ENCODE results near the gene DNAI1. TPM values are rescaled to one million over a fixed set of nuclear protein-coding genes. Genes with fewer than 3 reads are reported as not detected.
"Not testable (repeated sequence)": the region's sequence is repeated elsewhere in the genome, so short reads cannot be mapped to it uniquely, and the experiment has no call there.

Gene DNAI1
- polyA plus RNA-seq, 3 donors = 1.5 to 4.4 (median 3.8) TPM

GRCh38 chr9:34512131-34513078, 53.8 kb downstream of the DNAI1 start:
- DNase-seq = no peak

- DNase-seq = no peak
These were observed 55.1 kb downstream of the DNAI1 start for GRCh38 chr9:34513567-34514214.

GRCh38 chr9:34514401-34514800, 55.8 kb downstream of the DNAI1 start:
- no peak for DNase-seq

GRCh38 chr9:34514816-34515215, 56.2 kb downstream of the DNAI1 start:
- no peak for DNase-seq

- DNase-seq = no peak
These were observed 57.4 kb downstream of the DNAI1 start for GRCh38 chr9:34515959-34516358.

- DNase-seq = no peak
These were observed 58.6 kb downstream of the DNAI1 start for GRCh38 chr9:34517185-34517584.

GRCh38 chr9:34518110-34518616, 59.6 kb downstream of the DNAI1 start:
- DNase-seq = no peak

- no peak for DNase-seq
These were observed 60.3 kb downstream of the DNAI1 start for GRCh38 chr9:34518896-34519295.

GRCh38 chr9:34519321-34520020, 60.9 kb downstream of the DNAI1 start:
- DNase-seq = no peak

- DNase-seq = no peak
These were observed 61.5 kb downstream of the DNAI1 start for GRCh38 chr9:34520096-34520495.

GRCh38 chr9:34520505-34521385, 62.1 kb downstream of the DNAI1 start:
- no peak for DNase-seq

- DNase-seq = no peak
These were observed 62.9 kb downstream of the DNAI1 start for GRCh38 chr9:34521406-34522045.

- DNase-seq = no peak
These were observed 63.7 kb downstream of the DNAI1 start for GRCh38 chr9:34522091-34522887.

- peak; percentile 91 for DNase-seq
These were observed 64.6 kb downstream of the DNAI1 start, which contains the start of gene ENHO for GRCh38 chr9:34522971-34523797. Gene ENHO (minus strand): TSS chr9:34522990. CDS start chr9:34521695, 1,295 bp downstream.

GRCh38 chr9:34524349-34524748, 65.7 kb downstream of the DNAI1 start:
- no peak for DNase-seq

GRCh38 chr9:34526026-34526425, 67.4 kb downstream of the DNAI1 start:
- no peak for DNase-seq

GRCh38 chr9:34532041-34532440, 73.4 kb downstream of the DNAI1 start:
- not testable (repeated sequence) for DNase-seq

- no peak for DNase-seq
These were observed 78.1 kb downstream of the DNAI1 start for GRCh38 chr9:34536685-34537084.

- DNase-seq = no peak
These were observed 82.2 kb downstream of the DNAI1 start for GRCh38 chr9:34540827-34541226.
